T-helper 22 cell (primary cell): Measurements from ENCODE around the gene NANS.
"Not testable (repeated sequence)": the region's sequence is repeated elsewhere in the genome, so short reads cannot be mapped to it uniquely, and the experiment has no call there.

Experiments used
- DNase-seq: peaks from one replicate; pipeline ENCODE4 v3.0.0-alpha.2; 2020; ENCODE audit warnings: low read depth

The NANS gene

DNA sequence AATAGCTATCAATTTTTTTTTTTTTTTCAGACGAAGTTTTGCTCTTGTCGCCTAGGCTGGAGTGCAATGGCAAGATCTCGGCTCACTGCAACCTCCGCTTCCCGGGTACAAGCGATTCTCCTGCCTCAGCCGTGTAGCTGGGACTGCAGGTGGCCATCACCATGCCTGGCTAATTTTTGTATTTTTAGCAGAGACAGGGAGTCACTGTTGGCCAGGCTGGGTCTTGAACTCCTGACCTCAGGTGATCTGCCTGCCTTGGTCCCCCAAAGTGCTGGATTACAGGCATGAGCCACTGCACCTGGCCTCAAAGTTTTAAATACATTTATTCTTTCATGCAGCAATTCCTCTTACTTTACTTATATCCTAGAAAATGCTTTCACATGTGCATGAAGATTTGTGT, 44.9 kb downstream of the NANS start:
- DNase-seq = no peak

DNA sequence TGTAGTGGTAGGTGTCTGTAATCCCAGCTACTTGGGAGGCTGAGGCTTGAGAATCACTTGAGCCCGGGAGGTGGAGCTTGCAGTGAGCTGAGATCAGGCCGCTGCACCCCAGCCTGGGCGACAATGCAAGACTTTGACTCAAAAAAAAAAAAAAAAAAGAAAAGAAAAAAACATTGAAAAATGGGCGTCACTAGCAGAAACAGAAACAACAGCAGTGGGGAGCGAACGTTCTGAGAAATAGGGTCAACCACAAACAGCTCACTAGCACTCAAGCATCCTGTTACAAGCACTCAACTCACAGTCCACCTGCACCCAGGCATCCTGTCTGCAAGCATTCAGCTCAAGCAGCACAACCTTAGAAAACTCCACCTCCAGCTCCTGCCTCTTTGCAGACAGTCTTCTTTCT, 45.3 kb downstream of the NANS start:
- DNase-seq = peak; percentile 80

DNA sequence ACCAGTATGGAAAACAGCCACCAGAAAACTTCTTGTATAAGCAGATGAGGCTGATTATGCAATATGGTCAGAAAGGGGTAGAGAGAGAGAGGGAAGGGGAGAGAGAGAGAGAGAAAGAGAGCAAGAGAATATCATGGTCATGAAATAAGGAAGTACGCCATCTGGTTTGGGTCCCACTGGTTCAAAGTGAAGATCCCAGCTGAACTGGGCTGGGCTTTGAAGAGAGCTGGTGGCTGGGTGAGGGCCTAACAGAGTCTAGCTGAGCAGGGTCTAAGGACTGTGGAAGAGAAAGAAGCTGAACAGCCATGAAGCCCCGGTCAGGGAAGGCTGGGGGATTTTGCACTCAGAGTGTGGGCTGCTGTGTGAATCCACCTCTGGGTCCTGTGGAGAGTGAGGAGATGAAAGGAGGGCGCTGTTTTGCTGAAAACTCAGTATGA, 47.9 kb downstream of the NANS start:
- no peak for DNase-seq

DNA sequence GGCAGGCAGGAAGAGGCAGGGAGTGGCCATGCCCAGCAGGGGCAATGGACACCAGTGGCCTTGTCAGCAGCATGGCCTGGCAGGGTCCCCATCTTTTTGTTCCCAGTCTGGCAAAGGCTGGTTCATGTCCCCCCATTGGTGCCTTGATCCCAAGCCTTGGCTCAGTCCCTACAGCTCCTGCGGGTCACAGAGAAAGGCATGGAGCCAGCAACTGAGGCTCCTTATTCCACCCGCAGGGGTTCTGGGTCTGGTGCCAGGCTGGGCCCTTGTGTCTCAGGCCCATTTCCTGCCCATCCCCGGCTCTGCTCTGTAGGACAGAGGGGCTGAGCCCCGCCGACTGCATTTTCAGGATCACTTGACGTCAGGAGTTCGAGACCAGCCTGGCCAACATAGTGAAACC, 48.5 kb downstream of the NANS start:
- no peak for DNase-seq

DNA sequence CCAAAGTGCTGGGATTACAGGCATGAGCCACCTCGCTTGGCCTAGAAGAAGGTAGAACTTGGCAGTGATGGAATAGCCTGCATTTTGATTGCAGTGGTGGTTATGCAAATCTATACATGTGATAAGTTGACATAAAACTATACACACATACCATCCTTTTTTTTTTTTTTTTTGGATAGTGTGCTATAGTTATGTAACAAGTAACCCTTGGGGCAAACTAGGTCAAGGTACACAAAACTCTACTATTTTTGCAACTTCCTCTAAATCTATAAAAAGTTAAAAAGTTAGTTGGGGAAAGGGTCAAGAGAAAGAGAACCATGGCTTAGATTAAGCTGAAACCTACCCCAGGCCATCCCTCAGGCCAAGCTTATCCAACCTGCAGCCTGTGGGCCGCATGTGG, 51.4 kb downstream of the NANS start:
- DNase-seq = no peak

DNA sequence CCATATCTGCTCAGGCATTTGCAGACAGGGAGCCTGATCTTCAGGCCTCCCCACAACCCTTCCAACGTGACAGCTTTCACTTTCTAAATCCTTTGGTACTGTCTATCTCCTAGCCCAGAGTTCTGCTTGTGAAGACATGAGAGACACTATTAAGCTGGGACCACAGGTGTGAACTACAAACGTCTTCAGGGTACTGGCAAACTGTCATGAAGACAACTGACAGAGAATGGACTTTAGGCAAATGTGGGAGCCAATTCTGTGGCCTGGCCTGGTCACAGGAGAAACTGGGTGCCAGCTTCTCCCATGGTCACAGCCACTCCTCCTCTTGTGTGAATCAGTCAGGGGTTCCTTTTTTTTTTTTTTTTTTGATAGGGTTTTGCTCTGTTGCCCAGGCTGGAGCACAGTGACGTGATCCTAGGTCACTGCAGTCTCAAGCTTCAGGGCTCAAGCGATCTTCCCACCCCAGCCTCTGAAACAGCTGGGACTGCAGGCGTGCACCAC, 52.0 kb downstream of the NANS start:
- no peak for DNase-seq

DNA sequence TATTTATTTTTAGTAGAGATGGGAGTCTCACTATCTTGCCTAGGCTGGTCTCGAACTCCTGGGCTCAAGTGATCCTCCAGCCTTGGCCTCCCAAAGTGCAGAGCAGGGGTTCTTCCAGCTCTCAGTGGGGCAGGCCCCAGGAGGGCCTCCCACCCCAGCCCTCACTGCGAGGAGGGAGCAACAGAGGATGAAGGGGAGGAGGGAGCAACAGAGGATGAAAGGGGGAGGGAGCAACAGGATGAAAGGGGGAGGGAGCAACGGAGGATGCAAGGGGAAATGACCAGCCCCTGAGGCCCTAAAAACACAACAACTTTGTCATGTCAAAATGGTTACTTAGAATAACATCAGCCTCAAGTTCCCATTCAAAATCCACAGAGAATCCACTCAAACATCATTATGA, 52.5 kb downstream of the NANS start:
- no peak for DNase-seq

DNA sequence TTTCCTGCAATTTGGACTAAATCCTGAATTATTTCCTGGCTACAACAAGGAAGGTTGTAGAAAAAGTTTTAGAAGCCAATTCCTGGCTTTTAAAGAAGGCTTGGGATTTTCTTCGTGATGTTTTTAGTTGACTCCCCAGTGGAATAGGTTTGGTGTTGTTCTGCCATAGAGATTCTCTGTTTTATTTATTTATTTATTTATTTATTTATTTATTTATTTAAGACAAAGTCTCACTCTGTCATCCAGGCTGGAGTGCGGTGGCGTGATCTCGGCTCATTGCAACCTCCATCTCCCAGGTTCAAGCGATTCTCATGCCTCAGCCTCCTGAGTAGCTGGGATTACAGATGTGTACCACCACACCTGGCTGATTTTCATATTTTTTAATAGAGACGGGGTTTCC, 60.6 kb downstream of the NANS start:
- not testable (repeated sequence) for DNase-seq

DNA sequence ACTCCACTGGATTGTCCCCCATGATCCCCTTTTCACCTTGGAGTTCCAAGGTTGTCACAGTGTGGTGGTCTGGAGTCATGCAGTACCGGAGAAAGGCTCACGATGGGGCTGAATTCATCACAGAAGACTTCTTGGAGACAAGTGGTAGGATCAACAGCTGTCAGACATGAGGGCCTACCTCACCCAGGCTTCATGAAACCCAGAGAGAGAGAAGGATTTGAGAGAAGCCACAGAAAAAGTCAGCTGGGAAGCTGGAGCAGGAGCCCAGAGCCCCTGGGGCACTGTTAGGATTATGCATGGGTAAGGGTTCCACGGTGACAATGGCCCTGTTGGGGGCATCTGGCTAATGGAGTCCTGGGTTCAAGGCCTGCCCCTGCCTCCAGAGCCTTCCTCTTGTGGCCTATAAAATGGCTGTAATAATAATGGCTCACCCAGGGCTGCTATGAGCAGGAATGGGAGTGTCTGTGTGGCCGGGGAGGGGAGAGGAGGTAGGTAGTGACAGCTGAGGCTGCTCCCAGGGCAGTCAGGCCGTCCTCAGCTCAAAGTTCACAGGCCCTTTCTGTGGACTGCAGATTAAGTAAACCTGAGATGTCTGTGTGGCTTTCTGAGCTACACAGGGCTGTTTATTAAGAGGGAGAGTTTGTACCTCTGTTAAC, 61.6 kb downstream of the NANS start:
- no peak for DNase-seq

DNA sequence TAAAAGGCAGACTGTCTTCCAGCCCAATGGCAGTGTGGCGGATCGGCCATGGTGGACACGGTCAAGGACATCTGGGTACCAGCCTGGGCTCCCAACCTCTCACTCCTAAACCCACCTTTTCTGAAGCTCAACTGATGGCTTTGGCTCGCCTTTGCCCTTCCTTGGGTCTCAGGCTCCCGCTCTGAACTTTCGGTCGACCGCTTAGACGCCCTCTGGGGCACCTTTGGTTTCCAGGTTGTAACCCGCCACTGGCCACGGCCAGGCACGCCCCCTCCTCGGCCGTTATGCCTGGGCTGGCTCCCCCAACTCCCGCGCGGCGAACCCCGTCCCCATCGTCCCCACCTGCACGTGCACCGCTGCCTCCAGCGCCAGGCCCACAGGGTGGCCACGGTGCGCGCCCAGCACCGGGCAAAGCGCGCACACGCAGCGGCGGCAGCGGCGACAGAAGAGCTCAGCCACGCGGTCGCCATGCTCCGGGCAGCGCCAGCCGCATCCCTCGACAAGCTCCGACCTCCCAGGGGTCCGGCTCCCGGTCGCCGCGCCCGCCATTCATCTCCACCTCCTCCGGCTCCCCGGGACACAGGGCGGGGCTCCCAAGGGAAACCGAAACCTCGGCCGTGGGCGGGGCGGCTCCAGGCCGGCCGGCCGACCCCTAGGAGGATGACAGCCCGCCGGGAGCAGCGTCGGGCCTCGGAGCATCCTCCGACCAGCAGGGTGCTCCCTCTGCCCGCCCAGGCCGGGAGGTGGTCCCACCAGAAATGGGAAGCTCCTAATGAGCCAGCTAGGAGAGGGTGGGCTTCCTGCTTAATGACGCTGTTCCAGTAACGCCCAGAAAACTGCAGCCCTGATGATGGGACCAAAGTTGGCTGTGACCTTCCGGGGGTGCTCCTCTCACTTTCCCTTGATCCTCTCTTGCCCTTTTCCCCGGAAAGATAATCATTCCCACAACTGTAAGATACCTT, 62.4 kb downstream of the NANS start, which contains the start of gene TRIM14:
TRIM14 (minus strand) TSS at position 583 of the 962 bp plus-strand sequence; CDS start at position 549, 34 bp downstream.
- peak; percentile 49 for DNase-seq

DNA sequence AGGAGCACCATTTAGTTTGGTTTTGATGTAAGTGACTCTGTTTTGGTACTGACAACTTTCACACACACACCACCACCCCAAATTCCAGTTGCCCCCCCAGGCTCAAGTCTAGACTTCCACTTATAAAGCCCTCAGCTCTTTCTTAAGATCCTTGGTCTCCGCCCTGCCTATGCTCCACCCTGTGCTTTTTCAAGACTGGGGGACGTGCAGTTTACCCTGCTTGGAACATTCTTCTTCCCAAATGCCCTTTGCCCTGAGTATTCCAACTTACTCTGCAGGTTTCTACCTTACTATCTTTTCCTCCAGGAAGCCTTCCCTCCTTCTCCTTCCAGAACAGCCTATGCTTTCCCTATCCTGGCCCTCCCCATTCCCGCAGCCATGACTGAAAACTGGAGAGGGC, 63.9 kb downstream of the NANS start:
- DNase-seq = no peak

DNA sequence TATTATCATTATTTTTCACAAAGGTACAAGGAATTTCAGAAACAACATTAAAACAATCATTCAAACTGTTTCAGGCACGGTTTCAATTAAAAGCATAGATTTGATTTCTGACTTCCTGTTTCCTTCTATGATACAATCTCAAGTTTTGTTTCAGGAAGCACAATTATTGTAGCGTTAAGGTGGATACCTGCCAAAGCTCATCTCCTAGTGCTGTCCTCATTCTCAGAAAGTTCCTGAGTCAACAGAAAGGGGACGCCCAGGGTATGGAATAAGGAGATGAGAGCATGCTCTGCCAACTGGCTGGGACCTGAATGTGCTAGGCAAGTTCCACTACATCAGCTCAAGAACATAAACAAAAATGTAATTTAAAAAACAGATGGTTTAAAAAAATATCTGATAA, 64.5 kb downstream of the NANS start:
- DNase-seq = no peak

DNA sequence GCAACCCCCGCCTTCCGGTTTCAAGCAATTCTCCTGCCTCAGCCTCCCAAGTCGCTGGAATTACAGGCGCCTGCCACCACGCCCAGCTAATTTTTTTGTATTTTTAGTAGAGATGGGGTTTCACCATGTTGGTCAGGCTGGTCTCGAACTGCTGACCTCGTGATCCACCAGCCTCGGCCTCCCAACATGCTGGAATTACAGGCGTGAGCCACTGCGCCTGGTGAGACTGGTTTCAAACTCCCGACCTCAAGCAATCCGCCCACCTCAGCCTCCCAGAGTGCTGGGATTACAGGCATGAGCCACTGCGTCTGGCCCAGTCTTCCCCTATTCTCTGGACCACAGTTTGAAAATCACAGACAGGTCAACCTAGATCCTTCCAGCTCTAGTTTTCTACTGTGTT, 67.6 kb downstream of the NANS start:
- DNase-seq = not testable (repeated sequence)

DNA sequence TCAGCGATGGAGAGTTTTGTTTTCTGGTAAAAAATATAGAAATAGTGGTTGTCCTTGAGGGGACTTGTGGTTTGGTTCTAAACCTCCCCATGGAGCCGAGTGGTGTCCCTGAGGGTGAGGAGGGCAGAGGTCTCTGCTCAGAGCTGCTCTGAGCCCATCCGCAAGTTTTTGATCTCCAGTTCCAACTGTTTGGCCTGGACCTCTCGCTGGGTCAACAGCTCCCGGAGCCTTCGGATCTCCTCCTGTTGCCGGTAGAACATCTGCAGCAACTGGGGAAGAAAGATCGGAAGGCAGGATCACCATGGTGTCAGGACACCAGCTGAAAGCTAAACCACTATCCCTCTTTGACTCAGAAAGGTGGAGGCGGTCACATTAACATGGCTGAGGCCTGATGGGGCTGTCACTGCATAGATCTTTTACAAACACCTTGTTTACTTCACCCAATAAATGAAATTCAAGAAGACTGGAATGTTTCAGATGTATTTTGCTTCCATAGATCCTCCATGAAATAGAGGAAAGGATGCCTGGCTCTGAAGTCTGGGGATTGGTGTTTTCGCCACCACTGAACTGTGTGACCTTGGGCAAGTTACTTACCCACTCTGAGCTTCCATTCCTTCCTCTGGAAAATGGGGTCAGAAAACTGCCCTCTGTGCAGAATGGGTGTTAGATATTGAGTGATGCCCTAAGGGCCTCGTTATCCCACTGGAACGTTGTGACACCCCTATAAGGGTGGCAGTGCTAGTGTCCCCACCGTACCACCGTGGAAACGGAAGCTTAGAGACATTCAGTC, 68.3 kb downstream of the NANS start:
- no peak for DNase-seq

DNA sequence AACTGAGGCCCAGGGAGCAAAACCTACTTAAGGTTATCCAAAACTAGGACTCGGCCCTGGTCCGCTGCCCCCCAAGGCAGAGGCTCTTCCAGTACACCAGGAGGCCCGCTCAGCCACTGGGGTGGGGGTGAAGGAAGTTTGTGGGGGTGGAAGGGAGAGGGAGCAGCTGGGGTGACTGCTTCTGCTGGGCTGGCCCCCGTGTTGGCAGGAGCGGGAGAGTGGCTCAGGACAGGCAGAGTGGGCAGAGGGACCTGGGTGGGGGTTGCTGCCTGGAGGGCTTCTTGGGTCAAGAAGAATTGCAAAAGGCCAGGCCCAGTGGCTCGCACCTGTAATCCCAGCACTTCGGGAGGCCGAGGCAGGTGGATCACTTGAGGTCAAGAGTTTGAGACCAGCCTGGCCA, 70.7 kb downstream of the NANS start:
- DNase-seq = no peak

DNA sequence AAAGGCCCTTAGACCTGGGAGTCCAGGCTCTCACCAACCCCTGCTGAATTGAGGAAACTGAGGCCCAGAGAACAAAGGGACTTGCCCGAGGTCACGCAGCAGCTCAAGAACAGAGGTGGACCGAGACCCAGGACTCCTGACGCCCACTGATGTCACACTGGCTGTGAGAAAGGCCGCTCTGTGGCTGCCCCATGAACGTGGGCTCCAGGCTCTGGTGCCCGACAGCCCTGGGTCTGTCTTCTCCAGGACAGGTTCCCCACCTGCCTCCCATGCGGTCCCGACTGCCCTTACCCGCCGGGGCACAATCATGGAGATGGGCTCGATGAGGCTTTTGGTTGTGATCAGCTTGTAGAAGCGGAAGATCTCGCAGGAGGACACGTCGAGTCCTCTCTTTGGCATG, 71.8 kb downstream of the NANS start:
- no peak for DNase-seq

DNA sequence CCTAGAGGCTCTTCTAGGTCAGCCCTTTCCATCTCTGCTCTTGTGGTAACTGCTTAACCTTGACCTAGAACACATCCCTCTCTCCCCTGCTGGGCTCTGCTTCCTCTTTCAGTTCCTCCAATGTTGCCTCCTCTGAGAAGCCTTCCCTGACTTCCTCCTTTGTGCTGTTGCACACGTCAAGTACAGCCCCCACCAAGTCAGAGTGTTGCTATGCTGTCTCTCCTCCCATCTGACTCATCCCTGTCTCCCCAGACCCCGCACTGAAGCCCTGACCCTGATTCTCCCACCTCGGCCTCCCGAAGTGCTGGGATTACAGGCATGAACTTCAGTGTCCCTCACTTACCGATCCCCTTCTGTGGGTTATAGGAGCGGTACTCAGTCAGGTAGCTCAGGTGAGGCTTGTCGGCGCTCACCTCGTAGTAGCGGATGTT, 72.9 kb downstream of the NANS start:
- no peak for DNase-seq

DNA sequence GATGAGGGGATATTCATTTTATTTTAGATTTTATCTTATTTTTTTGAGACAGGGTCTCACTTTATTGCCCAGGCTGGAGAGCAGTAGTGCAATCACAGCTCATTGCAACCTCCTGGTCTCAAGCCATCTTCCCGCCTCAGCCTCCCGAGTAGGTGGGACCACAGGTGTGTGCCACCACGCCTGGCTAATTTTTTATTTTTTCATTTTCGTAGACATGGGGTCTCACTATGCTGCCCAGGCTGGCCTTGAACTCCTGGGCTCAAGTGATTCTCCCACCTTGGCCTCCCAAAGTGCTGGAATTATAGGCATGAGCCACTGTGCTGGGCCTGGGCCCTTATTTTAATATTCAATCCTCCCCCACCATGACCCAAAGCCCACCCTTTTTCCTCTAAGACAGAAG, 73.5 kb downstream of the NANS start:
- not testable (repeated sequence) for DNase-seq

DNA sequence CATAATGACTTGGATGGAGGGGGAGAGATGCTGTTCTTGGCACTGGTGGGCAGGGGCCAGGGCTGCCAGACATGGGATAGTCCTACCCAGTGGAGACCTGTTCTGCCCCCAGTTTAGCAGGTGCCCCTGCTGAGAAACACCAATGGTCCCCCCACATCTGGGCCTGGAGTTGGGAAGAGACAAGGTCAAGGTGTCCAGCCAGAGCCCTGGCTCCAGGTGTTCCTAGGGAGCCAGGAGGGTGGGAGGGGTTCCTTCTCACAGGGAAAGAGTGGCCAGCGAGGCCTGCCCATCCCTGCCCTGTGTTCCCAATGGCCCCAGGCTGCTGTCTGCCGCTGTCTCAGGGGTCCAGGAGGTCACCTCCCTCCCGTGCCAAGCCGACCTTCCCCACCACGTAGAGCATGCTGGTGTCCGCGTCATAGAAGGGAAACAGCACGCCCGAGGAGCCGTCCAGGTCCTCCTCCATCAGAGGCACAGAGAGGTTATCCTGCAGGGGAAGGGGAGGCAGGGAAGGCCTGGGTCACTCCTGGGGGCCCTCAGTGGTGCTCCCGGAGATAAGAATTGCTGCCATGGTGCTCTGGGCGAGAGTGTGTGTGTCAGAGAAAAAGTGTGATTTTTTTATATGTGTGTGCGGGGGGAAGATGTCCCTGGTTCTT, 74.2 kb downstream of the NANS start:
- no peak for DNase-seq

DNA sequence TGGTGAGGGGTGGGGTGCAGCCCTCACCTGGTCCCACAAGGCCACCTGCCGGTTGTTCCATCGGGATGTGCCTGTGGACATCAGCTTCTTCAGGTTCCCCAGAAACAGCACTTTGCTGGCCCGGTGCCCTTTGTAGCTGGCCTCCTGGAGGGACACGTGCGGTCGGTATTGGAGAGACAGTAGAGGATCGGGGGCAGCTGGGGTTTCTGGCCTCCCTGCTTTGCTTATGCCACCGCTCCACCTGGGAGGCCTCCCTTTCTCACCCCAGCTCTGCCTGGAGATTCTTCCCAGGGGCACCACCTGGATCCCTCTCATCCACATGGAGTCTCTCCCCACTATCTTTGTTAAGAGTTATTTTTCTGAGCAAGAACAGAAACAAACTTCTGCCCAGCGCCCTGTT, 75.6 kb downstream of the NANS start:
- DNase-seq = no peak
